ENCODE results near the gene TPD52L2.

Gene TPD52L2

GRCh38 chr20:63819224-63819921, 45.7 kb upstream of the TPD52L2 start:
- ATAC-seq, result no peak
- TF ChIP-seq TSHZ2 (CRISPR knock-in tag; IDR thresholded peaks at IDR 0.05) (no peak), ZNF70 (CRISPR knock-in tag; IDR thresholded peaks at IDR 0.05) (no peak), ARNTL (CRISPR knock-in tag; IDR thresholded peaks at IDR 0.05; ENCODE audit: borderline replicate concordance, low read depth) (no peak), ZFP3 (CRISPR knock-in tag; IDR thresholded peaks at IDR 0.05) (no peak), CREB5 (CRISPR knock-in tag; IDR thresholded peaks at IDR 0.05; ENCODE audit: low read depth) (no peak), ZNF8 (CRISPR knock-in tag; IDR thresholded peaks at IDR 0.05) (no peak), CSRNP3 (CRISPR knock-in tag; IDR thresholded peaks at IDR 0.05) (no peak), GLIS3 (CRISPR knock-in tag; IDR thresholded peaks at IDR 0.05) (no peak), RARB (CRISPR knock-in tag; IDR thresholded peaks at IDR 0.05) (no peak), OSR1 (CRISPR knock-in tag; IDR thresholded peaks at IDR 0.05) (no peak), ZNF565 (CRISPR knock-in tag; conservative IDR thresholded peaks at IDR 0.05; ENCODE audit: low read depth) (no peak), BACH2 (CRISPR knock-in tag; IDR thresholded peaks at IDR 0.05; ENCODE audit: borderline replicate concordance) (no peak), SNAI2 (CRISPR knock-in tag; IDR thresholded peaks at IDR 0.05) (no peak), ZFP30 (CRISPR knock-in tag; IDR thresholded peaks at IDR 0.05) (no peak), CSDC2 (CRISPR knock-in tag; IDR thresholded peaks at IDR 0.05) (no peak), PATZ1 (CRISPR knock-in tag; IDR thresholded peaks at IDR 0.05; ENCODE audit: borderline replicate concordance) (no peak), TCF4 (CRISPR knock-in tag; IDR thresholded peaks at IDR 0.05; ENCODE audit: borderline replicate concordance) (no peak), ZC3H10 (CRISPR knock-in tag; IDR thresholded peaks at IDR 0.05) (no peak)

- no peak for ATAC-seq
- TF ChIP-seq CREB5 (CRISPR knock-in tag; IDR thresholded peaks at IDR 0.05; ENCODE audit: low read depth), result no peak
These were observed 43.3 kb upstream of the TPD52L2 start for GRCh38 chr20:63821811-63822210.

- no peak for ATAC-seq
- TF ChIP-seq POU6F1 (CRISPR knock-in tag; IDR thresholded peaks at IDR 0.05; ENCODE audit: borderline replicate concordance, low read depth) (no peak), ZNF8 (CRISPR knock-in tag; IDR thresholded peaks at IDR 0.05) (no peak), PPARA (CRISPR knock-in tag; IDR thresholded peaks at IDR 0.05; ENCODE audit: borderline replicate concordance) (no peak), BACH2 (CRISPR knock-in tag; IDR thresholded peaks at IDR 0.05; ENCODE audit: borderline replicate concordance) (no peak), CSDC2 (CRISPR knock-in tag; IDR thresholded peaks at IDR 0.05) (no peak), GLIS3 (CRISPR knock-in tag; IDR thresholded peaks at IDR 0.05) (no peak), ZNF565 (CRISPR knock-in tag; conservative IDR thresholded peaks at IDR 0.05; ENCODE audit: low read depth) (no peak), ZFP3 (CRISPR knock-in tag; IDR thresholded peaks at IDR 0.05) (no peak), PATZ1 (CRISPR knock-in tag; IDR thresholded peaks at IDR 0.05; ENCODE audit: borderline replicate concordance) (no peak), ESRRG (CRISPR knock-in tag; IDR thresholded peaks at IDR 0.05) (no peak), ZFP30 (CRISPR knock-in tag; IDR thresholded peaks at IDR 0.05) (no peak), CSRNP3 (CRISPR knock-in tag; IDR thresholded peaks at IDR 0.05) (no peak), TCF4 (CRISPR knock-in tag; IDR thresholded peaks at IDR 0.05; ENCODE audit: borderline replicate concordance) (no peak), ARNTL (CRISPR knock-in tag; IDR thresholded peaks at IDR 0.05; ENCODE audit: borderline replicate concordance, low read depth) (no peak), ISL1 (CRISPR knock-in tag; IDR thresholded peaks at IDR 0.05) (no peak)
These were observed 42.8 kb upstream of the TPD52L2 start for GRCh38 chr20:63822276-63822696.

Measured in SK-N-SH treated with all-trans-retinoic acid at 6 μM for 48 hours (cell line).